HCEC 1CT (cell line): ENCODE results near the gene EGFR.
A peak's percentile ranks its signal among the peaks of the same experiment; 100 is the strongest.

Experiments used
- DNase-seq: peaks from one replicate; pipeline ENCODE4 v3.0.0-alpha.2; 2017

The EGFR gene

GRCh38 chr7:55198634-55199392, 180.0 kb downstream of the EGFR start:
- peak; percentile 24 for DNase-seq

DNA sequence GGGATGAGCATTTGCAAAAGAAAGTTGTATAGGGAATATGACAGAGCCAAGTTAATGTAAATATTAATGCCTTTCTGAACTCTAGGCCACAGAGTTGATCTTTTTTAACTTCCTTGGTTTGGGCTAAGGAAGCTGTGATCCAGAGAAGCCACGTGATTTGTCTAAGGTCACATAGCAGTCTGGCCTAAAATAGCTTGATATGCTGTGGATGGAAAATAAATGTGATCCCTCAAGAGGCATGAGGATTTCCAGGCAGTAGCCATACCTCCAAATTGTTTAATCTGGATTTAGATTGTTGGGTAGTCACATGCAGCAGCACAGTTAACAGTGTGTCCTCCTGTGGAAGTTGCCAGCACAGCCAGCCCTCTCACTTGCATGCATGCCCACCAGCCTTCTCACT, 180.6 kb downstream of the EGFR start:
- DNase-seq, result no peak

DNA sequence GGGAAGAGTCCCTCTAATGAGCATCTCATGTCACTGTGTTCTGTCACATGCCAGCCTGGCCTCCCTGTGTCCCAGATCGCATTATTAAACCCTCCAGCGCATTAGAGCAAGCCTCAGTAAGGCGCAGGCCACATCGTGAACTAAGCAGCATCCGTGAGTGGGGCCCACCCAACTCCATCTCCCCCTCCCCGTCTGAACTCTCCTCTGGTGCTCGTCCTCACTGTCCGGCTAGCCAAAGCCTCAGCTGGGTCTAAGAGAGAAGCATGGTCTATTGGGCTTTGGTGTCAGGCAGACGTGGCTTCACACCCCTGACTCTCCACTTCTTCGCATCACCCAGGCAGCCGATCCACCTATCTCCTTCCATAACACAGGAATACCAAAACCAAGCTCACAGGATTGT, 181.6 kb downstream of the EGFR start:
- no peak for DNase-seq

DNA sequence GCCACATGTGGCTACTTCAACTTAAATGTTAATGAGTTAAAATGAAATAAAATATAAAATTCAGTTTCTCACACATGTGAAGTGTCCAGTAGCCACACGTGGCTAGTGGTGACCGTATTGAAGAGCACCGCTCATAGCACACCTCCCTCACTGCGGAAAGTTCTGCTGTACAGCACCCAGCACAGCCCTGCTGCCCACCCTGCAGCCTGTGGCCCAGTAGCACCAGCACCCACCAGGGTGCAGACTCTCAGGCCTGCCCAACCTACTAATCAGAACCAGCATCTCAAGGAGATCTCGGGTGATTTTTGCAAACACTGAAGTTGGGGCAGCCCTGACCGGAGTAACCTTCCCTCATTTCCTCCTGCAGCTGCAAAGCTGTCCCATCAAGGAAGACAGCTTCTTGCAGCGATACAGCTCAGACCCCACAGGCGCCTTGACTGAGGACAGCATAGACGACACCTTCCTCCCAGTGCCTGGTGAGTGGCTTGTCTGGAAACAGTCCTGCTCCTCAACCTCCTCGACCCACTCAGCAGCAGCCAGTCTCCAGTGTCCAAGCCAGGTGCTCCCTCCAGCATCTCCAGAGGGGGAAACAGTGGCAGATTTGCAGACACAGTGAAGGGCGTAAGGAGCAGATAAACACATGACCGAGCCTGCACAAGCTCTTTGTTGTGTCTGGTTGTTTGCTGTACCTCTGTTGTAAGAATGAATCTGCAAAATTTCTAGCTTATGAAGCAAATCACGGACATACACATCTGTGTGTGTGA, 183.5 kb downstream of the EGFR start:
- no peak for DNase-seq

GRCh38 chr7:55203300-55203699, 184.5 kb downstream of the EGFR start:
- DNase-seq, result no peak

DNA sequence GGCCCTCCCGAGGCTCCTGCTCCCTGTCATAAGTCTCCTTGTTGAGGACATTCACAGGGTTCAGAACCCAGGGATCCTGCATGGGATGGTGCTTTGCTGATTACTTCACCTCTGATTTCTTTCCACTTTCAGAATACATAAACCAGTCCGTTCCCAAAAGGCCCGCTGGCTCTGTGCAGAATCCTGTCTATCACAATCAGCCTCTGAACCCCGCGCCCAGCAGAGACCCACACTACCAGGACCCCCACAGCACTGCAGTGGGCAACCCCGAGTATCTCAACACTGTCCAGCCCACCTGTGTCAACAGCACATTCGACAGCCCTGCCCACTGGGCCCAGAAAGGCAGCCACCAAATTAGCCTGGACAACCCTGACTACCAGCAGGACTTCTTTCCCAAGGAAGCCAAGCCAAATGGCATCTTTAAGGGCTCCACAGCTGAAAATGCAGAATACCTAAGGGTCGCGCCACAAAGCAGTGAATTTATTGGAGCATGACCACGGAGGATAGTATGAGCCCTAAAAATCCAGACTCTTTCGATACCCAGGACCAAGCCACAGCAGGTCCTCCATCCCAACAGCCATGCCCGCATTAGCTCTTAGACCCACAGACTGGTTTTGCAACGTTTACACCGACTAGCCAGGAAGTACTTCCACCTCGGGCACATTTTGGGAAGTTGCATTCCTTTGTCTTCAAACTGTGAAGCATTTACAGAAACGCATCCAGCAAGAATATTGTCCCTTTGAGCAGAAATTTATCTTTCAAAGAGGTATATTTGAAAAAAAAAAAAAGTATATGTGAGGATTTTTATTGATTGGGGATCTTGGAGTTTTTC, 186.5 kb downstream of the EGFR start:
- DNase-seq, result no peak

- DNase-seq, result no peak
These were observed 187.6 kb downstream of the EGFR start for GRCh38 chr7:55206235-55207029.

- no peak for DNase-seq
These were observed 188.8 kb downstream of the EGFR start for GRCh38 chr7:55207436-55208125.

DNA sequence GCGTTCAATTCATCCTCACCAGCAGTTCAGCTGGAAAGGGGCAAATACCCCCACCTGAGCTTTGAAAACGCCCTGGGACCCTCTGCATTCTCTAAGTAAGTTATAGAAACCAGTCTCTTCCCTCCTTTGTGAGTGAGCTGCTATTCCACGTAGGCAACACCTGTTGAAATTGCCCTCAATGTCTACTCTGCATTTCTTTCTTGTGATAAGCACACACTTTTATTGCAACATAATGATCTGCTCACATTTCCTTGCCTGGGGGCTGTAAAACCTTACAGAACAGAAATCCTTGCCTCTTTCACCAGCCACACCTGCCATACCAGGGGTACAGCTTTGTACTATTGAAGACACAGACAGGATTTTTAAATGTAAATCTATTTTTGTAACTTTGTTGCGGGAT, 190.5 kb downstream of the EGFR start:
- DNase-seq, result no peak

- DNase-seq, result no peak
These were observed 191.4 kb downstream of the EGFR start for GRCh38 chr7:55210176-55210575.

GRCh38 chr7:55210716-55211115, 191.9 kb downstream of the EGFR start:
- no peak for DNase-seq

DNA sequence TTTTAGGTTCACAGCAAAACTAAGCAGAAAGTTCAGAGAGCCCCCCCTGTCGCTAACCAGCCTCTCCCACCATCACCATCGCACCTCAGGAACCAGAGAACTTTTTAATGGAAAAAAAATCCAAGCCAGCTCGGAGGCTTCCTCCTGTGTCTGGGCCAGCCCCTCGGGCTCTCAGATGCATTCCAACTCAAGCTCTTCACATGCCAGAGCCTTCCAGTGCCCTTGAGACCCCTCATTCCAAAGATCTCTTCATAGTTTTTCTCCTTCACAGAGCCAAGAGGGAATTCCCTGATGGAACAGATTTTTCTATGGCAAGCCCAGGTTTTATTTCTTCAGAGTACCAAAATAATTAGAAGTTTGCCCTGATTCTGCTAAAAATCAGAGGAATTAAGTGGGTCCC, 192.9 kb downstream of the EGFR start:
- DNase-seq, result no peak

GRCh38 chr7:55212176-55212575, 193.4 kb downstream of the EGFR start:
- DNase-seq, result no peak

DNA sequence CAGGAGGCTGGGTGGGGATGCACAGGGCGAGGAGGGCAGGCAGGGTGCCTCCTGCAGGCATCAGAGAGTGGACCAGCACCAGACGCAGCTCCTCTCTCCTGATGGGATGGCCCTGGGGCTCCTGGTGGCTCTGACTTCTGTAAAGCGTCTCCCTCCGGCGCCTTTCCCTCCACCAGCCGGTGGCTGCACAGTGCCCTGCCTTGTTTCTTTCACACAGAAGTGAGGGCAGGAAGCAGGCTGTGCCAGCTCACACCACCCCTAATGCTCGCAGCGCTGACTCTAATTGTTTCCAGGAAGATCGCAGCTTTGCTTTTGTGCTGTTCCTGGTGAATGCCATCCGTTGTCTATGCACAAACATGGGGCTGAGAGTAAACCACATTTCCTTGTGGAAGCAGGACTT, 194.0 kb downstream of the EGFR start:
- DNase-seq, result no peak

DNA sequence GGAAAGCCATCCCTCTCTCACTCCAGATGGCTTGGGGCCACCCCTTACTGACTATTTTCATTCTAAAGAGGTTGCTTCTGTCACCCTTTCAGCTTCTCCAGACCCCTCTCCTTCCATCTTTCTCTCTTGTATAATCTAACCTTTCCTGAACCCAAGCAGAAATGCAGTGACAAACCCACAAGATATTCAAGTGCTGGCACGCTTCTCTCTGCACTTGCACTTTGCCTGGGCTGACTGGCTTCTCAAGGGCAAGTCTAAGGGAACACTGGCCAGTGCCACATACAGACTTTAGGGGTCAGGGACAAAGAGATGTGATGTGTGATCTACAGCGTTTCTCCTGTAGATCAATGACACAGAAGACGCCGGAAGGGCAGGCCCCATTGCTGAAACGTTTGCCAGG, 195.9 kb downstream of the EGFR start:
- DNase-seq, result no peak

DNA sequence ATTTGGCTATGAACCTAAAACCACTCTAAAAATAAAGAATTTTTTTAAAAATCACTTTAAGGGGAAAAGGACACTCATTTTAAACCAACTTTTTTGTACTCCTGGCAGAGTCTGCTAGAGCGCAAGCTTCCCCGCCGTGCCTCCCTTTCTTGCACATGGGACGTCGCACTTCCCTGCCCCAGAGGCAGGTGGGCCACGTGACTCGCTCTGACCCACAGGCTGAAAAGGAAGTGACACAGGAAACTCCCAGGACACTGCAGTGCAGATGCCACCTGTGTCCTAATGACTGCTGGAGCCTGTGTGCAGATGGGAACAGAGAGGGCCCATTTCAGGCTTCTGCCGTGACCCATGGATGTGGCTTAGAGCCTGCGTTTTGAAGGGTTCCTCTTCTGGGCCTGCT, 204.2 kb downstream of the EGFR start:
- DNase-seq, result no peak

- no peak for DNase-seq
These were observed 205.3 kb downstream of the EGFR start for GRCh38 chr7:55224111-55224510.

GRCh38 chr7:55224810-55225209, 206.0 kb downstream of the EGFR start:
- DNase-seq, result no peak

DNA sequence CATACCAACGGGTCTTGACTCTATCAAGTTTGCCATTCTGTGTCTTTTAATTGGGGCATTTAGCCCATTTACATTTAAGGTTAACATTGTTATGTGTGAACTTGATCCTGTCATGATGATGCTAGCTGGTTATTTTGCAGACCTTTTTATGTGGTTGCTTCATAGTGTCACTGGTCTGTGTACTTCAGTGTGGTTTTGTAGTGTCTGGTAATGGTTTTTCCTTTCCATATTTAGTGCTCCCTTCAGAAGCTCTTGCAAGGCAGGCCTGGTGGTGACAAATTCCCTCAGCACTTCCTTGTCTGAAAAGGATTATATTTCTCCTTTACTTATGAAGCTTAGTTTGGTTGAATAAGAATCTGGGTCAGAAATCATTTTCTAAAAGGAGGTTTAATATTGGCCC, 211.2 kb downstream of the EGFR start:
- DNase-seq, result no peak

- DNase-seq, result no peak
These were observed 213.0 kb downstream of the EGFR start for GRCh38 chr7:55231736-55232280.

GRCh38 chr7:55233001-55233400, 214.2 kb downstream of the EGFR start:
- no peak for DNase-seq

- no peak for DNase-seq
These were observed 215.6 kb downstream of the EGFR start for GRCh38 chr7:55234408-55234807.
